Measurements from ENCODE around the gene KCNIP1. TPM values are rescaled to one million over a fixed set of nuclear protein-coding genes. Genes with fewer than 3 reads are reported as not detected.

Gene KCNIP1
- total RNA-seq, 1 donor from 2014 or later = 2.3 TPM

DNA sequence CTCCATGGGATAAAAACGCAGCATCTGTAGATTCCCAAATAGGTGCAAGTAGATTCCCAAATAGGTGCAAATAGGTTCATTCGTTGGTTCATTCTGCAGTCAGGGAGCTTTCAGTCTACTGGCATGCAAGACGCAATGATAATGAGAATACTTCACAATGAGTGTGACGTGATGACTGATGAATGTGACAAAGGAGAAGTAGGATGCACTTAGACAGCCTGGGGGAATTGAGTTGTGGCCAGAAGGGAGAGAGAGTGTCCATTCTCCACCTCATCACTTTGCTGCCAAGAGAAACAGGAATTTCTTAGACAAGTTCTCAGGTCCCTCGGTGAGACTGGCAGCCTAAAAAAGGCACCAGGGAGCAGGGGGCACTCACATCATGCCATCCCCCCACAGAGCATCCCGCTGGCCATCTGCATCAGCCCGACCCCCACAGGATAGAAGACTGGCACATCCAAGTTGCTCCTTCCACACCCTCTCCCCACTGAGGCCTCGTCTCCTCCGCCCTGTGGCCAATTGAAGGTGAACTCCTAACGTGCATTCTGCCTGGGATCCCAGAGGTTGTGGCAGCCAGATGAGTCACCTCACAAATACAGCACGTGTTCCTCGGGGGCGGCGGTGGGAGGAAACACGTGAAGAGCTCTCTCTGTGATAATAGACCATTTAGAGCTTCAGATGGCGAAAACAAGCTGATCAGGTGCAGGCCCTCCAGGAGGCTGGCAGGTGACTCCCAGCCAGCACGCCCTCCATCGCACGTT lies 19.9 kb upstream of the KCNIP1 start:
- peaks cover 17% of the 10 kb centered on the region for H3K4me1 Mint-ChIP-seq
- H3K9me3 Mint-ChIP-seq = no peaks in the 10 kb centered on the region
- H3K27me3 Mint-ChIP-seq (ENCODE audit: low read depth) = peaks cover 38% of the 10 kb centered on the region
- no peaks in the 10 kb centered on the region for H3K36me3 Mint-ChIP-seq
- no peak overlapping the region for H3K4me3 Mint-ChIP-seq
- no peak for DNase-seq (ENCODE audit: low spot score in 2 of 2, unreplicated experiment in 2 of 2)
- TF ChIP-seq, protein P1, sequence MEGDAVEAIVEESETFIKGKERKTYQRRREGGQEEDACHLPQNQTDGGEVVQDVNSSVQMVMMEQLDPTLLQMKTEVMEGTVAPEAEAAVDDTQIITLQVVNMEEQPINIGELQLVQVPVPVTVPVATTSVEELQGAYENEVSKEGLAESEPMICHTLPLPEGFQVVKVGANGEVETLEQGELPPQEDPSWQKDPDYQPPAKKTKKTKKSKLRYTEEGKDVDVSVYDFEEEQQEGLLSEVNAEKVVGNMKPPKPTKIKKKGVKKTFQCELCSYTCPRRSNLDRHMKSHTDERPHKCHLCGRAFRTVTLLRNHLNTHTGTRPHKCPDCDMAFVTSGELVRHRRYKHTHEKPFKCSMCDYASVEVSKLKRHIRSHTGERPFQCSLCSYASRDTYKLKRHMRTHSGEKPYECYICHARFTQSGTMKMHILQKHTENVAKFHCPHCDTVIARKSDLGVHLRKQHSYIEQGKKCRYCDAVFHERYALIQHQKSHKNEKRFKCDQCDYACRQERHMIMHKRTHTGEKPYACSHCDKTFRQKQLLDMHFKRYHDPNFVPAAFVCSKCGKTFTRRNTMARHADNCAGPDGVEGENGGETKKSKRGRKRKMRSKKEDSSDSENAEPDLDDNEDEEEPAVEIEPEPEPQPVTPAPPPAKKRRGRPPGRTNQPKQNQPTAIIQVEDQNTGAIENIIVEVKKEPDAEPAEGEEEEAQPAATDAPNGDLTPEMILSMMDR (IDR thresholded peaks at IDR 0.05; ENCODE audit: unreplicated experiment) = no peak
- H3K27ac Mint-ChIP-seq = no peak overlapping the region

DNA sequence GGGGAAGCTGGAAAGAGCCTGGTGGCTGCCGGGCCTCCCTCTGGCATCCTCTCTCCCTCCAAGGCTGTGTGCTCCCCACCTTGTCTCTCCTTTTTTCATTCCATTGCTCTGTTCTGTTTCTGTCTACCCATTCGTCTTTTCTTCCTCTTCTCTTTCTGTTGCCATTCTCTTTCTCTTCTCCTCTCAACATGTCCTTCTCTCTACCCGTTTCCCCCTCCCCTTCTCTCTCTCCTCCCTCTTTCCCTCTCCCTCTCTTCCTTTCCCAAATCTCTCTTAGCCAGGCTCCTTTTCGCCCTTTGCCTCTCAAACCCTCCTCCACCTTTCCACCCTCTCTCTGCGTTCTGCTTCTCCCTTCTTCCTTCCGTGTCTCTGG lies 19.4 kb upstream of the KCNIP1 start:
- H3K27me3 Mint-ChIP-seq (ENCODE audit: low read depth) = peaks cover 34% of the 10 kb centered on the region
- H3K4me1 Mint-ChIP-seq = peaks cover 17% of the 10 kb centered on the region
- no peak overlapping the region for H3K4me3 Mint-ChIP-seq
- H3K27ac Mint-ChIP-seq = no peak overlapping the region
- H3K36me3 Mint-ChIP-seq = no peaks in the 10 kb centered on the region
- H3K9me3 Mint-ChIP-seq = no peaks in the 10 kb centered on the region
- no peak for DNase-seq (ENCODE audit: low spot score in 2 of 2, unreplicated experiment in 2 of 2)
- TF ChIP-seq, protein P1 (IDR thresholded peaks at IDR 0.05; ENCODE audit: unreplicated experiment) = no peak

DNA sequence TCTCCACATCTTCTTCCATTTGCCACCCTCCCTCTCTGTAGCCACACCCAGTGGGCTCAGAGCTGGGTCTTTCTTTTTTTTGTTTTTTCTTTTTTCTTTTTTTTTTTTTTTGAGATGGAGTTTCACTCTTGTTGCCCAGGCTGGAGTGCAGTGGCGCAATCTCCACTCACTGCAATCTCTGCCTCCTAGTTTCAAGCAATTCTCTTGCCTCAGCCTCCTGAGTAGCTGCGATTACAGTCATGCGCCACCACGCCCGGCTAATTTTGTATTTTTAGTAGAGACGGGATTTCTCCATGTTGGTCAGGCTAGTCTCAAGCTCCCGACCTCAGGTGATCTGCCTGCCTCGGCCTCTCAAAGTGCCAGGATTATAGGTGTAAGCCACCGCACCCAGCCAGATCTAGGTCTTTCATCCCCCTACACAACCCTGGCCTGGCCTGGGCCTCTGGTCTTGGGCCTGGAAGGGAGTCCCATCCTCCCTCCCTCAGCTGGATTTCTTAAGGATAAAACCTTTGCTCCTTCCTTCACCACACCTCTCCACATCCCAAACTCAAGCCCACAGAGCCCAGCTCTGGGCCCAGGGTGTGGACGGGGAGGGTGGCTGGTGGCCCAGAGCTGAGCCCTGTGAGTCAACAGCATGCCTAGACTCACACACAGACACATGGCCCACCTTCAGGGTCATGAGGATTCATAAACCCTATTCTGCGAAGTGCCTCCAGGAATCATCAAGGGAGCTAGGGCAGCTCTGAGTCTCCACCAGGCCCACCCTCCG lies 18.8 kb upstream of the KCNIP1 start:
- DNase-seq (ENCODE audit: low spot score in 2 of 2, unreplicated experiment in 2 of 2) = no peak
- H3K27ac Mint-ChIP-seq = no peak overlapping the region
- TF ChIP-seq, protein P1 (IDR thresholded peaks at IDR 0.05; ENCODE audit: unreplicated experiment) = no peak
- H3K4me3 Mint-ChIP-seq = no peak overlapping the region
- peaks cover 17% of the 10 kb centered on the region for H3K4me1 Mint-ChIP-seq
- no peaks in the 10 kb centered on the region for H3K9me3 Mint-ChIP-seq
- H3K36me3 Mint-ChIP-seq = no peaks in the 10 kb centered on the region
- peaks cover 32% of the 10 kb centered on the region for H3K27me3 Mint-ChIP-seq (ENCODE audit: low read depth)

DNA sequence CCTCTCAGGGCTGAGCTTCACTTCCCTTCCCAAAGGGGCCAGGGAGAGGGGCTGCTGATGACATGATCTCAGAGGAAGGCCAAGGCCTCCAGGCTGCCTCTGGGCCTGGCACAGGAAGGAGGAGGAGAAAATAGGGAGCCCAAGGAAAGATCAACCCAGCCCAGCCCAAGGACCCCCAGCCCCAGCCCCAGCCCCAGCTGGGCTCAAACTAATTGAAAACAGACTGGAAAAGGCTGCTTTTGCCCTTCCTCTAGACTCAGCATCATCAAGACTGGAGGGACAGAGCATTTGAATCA lies 18.3 kb upstream of the KCNIP1 start:
- no peak for DNase-seq (ENCODE audit: low spot score in 2 of 2, unreplicated experiment in 2 of 2)
- Mint-ChIP-seq H3K36me3 (no peaks in the 10 kb centered on the region), H3K27ac (no peak overlapping the region), H3K4me1 (peaks cover 17% of the 10 kb centered on the region), H3K27me3 (ENCODE audit: low read depth) (peaks cover 31% of the 10 kb centered on the region), H3K4me3 (no peak overlapping the region), H3K9me3 (no peaks in the 10 kb centered on the region)
- TF ChIP-seq, protein P1 (IDR thresholded peaks at IDR 0.05; ENCODE audit: unreplicated experiment) = no peak

DNA sequence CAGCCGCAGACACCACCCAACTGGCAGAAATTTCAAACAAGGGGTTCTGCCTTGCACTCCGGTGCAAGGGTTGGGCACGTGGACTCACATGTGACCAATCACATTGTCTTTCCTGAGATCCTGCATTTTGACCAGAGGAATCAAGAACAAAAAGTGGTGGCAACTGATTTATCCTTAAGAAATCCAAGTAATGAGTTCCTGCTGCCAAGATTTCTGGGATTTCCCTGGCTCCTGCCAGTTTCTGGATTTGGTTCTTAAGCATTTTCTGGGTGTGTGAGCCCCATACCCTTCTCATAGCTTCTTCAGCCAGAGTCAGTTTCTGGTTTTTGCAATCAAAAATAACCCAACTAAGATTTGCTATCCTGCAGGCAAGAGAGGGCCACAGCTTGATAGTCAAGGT lies 17.4 kb upstream of the KCNIP1 start:
- Mint-ChIP-seq H3K4me1 (peaks cover 21% of the 10 kb centered on the region), H3K4me3 (no peak overlapping the region), H3K27ac (no peak overlapping the region), H3K36me3 (no peaks in the 10 kb centered on the region), H3K9me3 (no peaks in the 10 kb centered on the region), H3K27me3 (ENCODE audit: low read depth) (peaks cover 30% of the 10 kb centered on the region)
- no peak for DNase-seq (ENCODE audit: low spot score in 2 of 2, unreplicated experiment in 2 of 2)
- TF ChIP-seq, protein P1 (IDR thresholded peaks at IDR 0.05; ENCODE audit: unreplicated experiment) = no peak

Data from mesothelial cell of epicardium (in vitro differentiated cells).